GM23338 (cell line): Measurements from ENCODE around the gene MAP3K14. TPM values are rescaled to one million over a fixed set of nuclear protein-coding genes. Genes with fewer than 3 reads are reported as not detected.

ENCODE experiments used
- ATAC-seq: fragments of 200-7000 bp; cut with Tn5 transposase; 3 replicates; pipeline ENCODE4 v1.9.1; 2020
- DNase-seq: peaks from one replicate; pipeline ENCODE4 v3.0.0-alpha.2; 2015; ENCODE audit warnings: low spot score
- H2AFZ ChIP-seq: fragments of 200-600 bp; sonication (generic); 2 replicates; pipeline ENCODE4 v1.8.0; 2016; ENCODE audit warnings: antibody characterized with exemption, mild to moderate bottlenecking, moderate library complexity
- H3F3A ChIP-seq: fragments of 200-600 bp; sonication (generic); replicated peaks from 2 replicates; pipeline ENCODE4 v1.8.0; 2017; ENCODE audit warnings: antibody characterized with exemption, mixed run types, low read depth
- H3K27ac ChIP-seq: fragments of 200-600 bp; sonication (generic); 2 replicates; pipeline ENCODE4 v1.6.1; 2016; ENCODE audit warnings: low read depth
- H3K27me3 ChIP-seq: fragments of 200-600 bp; sonication (generic); 2 replicates; pipeline ENCODE4 v1.8.0; 2016; ENCODE audit warnings: mild to moderate bottlenecking, mixed run types, moderate library complexity; ENCODE audit not compliant: insufficient read depth
- H3K36me3 ChIP-seq: fragments of 200-600 bp; sonication (generic); 2 replicates; pipeline ENCODE4 v1.8.0; 2016; ENCODE audit warnings: mild to moderate bottlenecking; ENCODE audit not compliant: insufficient read depth
- H3K4me1 ChIP-seq: fragments of 200-600 bp; sonication (generic); 2 replicates; pipeline ENCODE4 v1.8.0; 2016; ENCODE audit warnings: mild to moderate bottlenecking, moderate library complexity; ENCODE audit not compliant: insufficient read depth
- H3K4me2 ChIP-seq: fragments of 200-600 bp; sonication (generic); 2 replicates; pipeline ENCODE4 v1.7.1; 2017; ENCODE audit warnings: mixed run types
- H3K4me3 ChIP-seq: fragments of 200-600 bp; sonication (generic); 2 replicates; pipeline ENCODE4 v1.6.1; 2016; ENCODE audit warnings: mixed run types
- H3K79me2 ChIP-seq: fragments of 200-600 bp; sonication (generic); replicated peaks from 2 replicates; pipeline ENCODE4 v1.8.0; 2017; ENCODE audit warnings: mild to moderate bottlenecking; ENCODE audit not compliant: insufficient read depth
- H3K9me2 ChIP-seq: fragments of 200-600 bp; sonication (generic); 2 replicates; pipeline ENCODE4 v1.8.0; 2017; ENCODE audit not compliant: insufficient read depth
- H4K20me1 ChIP-seq: fragments of 200-600 bp; sonication (generic); replicated peaks from 2 replicates; pipeline ENCODE4 v1.8.0; 2017; ENCODE audit warnings: mild to moderate bottlenecking; ENCODE audit not compliant: insufficient read depth
- H3K27ac Mint-ChIP-seq: 2 replicates; pipeline ENCODE4 v1.8.0; 2020; ENCODE audit warnings: inconsistent platforms, mild to moderate bottlenecking, moderate library complexity, mixed read lengths
- H3K27me3 Mint-ChIP-seq: 3 replicates; pipeline ENCODE4 v1.8.0; 2022; ENCODE audit warnings: low read depth, mild to moderate bottlenecking, moderate library complexity, mixed read lengths, inconsistent platforms; ENCODE audit not compliant: insufficient read depth, poor library complexity
- H3K36me3 Mint-ChIP-seq: 3 replicates; pipeline ENCODE4 v1.8.0; 2021; ENCODE audit warnings: low read depth, mild to moderate bottlenecking, inconsistent platforms, moderate library complexity, mixed read lengths
- H3K4me1 Mint-ChIP-seq: 3 replicates; pipeline ENCODE4 v1.8.0; 2020; ENCODE audit warnings: mild to moderate bottlenecking, inconsistent platforms, mixed read lengths
- H3K4me3 Mint-ChIP-seq: 3 replicates; pipeline ENCODE4 v1.8.0; 2021; ENCODE audit warnings: moderate library complexity, mild to moderate bottlenecking, inconsistent platforms, mixed read lengths
- H3K9me3 Mint-ChIP-seq: 3 replicates; pipeline ENCODE4 v1.8.0; 2020; ENCODE audit warnings: moderate library complexity, mild to moderate bottlenecking, inconsistent platforms, mixed read lengths
- CREB1 ChIP-seq: fragments of 250-450 bp; sonication (Bioruptor Pico); IDR thresholded peaks from 2 replicates; pipeline ENCODE4 v1.5.0; 2020; ENCODE audit warnings: low read depth, mild to moderate bottlenecking, moderate library complexity
- EZH2 ChIP-seq: fragments of 200-600 bp; sonication (generic); IDR thresholded peaks from one replicate; pipeline ENCODE4 v1.8.0; 2017; ENCODE audit warnings: antibody characterized with exemption, mild to moderate bottlenecking, low read depth; ENCODE audit not compliant: unreplicated experiment
- EZH2phosphoT487 ChIP-seq: fragments of 200-600 bp; sonication (generic); IDR thresholded peaks from one replicate; pipeline ENCODE4 v1.8.1; 2018; ENCODE audit warnings: antibody characterized with exemption; ENCODE audit not compliant: unreplicated experiment
- JUNB ChIP-seq: IDR thresholded peaks from one replicate; pipeline ENCODE4 v1.6.1; 2016; ENCODE audit warnings: antibody characterized with exemption; ENCODE audit not compliant: unreplicated experiment
- ZNF331 ChIP-seq: fragments of 250-450 bp; sonication (Bioruptor Pico); IDR thresholded peaks from 2 replicates; pipeline ENCODE4 v1.5.0; 2020; ENCODE audit warnings: low read depth, mild to moderate bottlenecking, moderate library complexity
- polyA plus RNA-seq: library from polyadenylated mRNA; unstranded; fragments of >200 nt; fragmentation: Nextera tagmentation; extraction: Ambion mirVana; gene quantifications from 2 replicates; pipeline ENCODE4 v1.2.1, GENCODE V29; 2016
- total RNA-seq: library from RNA; depleted of rRNA; stranded (reverse); fragments of >200 nt; shearing (Covaris generic); gene quantifications from 2 replicates; pipeline ENCODE4 v1.2.3, GENCODE V29; 2014
- TF ChIP-seq, protein P1 (sequence below): fragments of 250-450 bp; sonication (Bioruptor Pico); IDR thresholded peaks from 2 replicates; pipeline ENCODE4 v1.5.0; 2020; ENCODE audit warnings: mild to moderate bottlenecking, moderate library complexity

The MAP3K14 gene
- total and polyA plus RNA-seq, 2 experiments from 2014 or later, result 1.3 to 4.9 TPM

DNA sequence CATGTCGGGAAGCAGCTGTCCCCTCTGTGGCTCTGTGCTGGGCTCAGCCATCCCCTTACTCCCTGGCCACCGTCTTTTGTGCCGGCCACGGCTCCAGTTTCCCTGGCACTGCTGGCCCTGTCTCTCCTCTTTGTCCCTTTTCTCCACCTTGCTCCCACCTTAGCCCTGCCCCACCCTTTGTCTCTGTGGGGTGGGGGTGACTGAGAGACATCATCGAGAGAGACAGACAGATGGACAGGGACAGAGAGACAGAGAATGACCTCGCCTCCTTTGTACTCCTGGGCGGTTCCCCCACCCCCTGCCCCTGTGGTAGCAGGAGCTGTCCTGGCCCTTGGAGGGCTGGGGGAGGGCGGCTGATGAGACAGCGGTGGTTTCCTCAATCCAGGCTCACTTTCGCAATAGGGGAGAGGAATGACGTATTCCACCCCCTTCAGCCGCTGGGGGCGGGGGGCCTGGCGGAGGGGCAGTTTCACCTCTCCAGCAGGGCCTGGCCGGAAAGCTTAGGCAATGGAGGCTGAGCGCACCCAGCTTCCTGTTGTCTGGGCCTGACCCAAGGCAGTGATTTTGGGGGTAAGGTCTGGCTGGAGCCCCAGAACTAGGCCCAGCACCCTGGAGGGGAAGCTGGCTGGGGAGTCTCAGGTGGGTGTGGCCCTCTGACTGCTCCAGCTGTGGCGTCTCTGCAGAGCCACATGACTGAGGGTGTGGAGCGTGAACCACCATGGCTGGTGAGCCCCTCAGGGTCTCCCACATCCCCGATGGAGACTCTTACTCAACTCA is 87.9 kb downstream of the MAP3K14 start:
- H3K9me3 Mint-ChIP-seq, result no peaks in the 10 kb centered on the region; the same call in 2 of the 3 replicates
- peak overlapping the region; percentile 47 for H2AFZ ChIP-seq
- H3K27me3 Mint-ChIP-seq, result peaks cover 17% of the 10 kb centered on the region
- H3K27ac Mint-ChIP-seq, result peak overlapping the region; percentile 40; the same call in 1 of the 2 replicates
- H3K79me2 ChIP-seq, result no peaks in the 10 kb centered on the region
- H3K27ac ChIP-seq, result no peak overlapping the region
- H4K20me1 ChIP-seq, result no peaks in the 10 kb centered on the region
- peaks cover 4% of the 10 kb centered on the region for H3K27me3 ChIP-seq
- ATAC-seq, result peak; percentile 56
- 0 out of 2 replicates have a peak, but pooled peaks cover 2% of the 10 kb centered on the region for H3F3A ChIP-seq
- TF ChIP-seq CREB1 (CRISPR knock-in tag), result peak; percentile 77
- no peak for TF ChIP-seq JUNB
- H3K9me2 ChIP-seq, result no peaks in the 10 kb centered on the region
- peak overlapping the region; percentile 26; the same call in 1 of the 2 replicates for H3K4me2 ChIP-seq
- H3K4me3 ChIP-seq, result no peak overlapping the region
- H3K4me1 ChIP-seq, result peaks cover 27% of the 10 kb centered on the region
- peak; percentile 64 for DNase-seq
- no peaks in the 10 kb centered on the region for H3K36me3 Mint-ChIP-seq
- H3K36me3 ChIP-seq, result no peaks in the 10 kb centered on the region
- peaks cover 40% of the 10 kb centered on the region for H3K4me1 Mint-ChIP-seq
- H3K4me3 Mint-ChIP-seq, result no peak overlapping the region

DNA sequence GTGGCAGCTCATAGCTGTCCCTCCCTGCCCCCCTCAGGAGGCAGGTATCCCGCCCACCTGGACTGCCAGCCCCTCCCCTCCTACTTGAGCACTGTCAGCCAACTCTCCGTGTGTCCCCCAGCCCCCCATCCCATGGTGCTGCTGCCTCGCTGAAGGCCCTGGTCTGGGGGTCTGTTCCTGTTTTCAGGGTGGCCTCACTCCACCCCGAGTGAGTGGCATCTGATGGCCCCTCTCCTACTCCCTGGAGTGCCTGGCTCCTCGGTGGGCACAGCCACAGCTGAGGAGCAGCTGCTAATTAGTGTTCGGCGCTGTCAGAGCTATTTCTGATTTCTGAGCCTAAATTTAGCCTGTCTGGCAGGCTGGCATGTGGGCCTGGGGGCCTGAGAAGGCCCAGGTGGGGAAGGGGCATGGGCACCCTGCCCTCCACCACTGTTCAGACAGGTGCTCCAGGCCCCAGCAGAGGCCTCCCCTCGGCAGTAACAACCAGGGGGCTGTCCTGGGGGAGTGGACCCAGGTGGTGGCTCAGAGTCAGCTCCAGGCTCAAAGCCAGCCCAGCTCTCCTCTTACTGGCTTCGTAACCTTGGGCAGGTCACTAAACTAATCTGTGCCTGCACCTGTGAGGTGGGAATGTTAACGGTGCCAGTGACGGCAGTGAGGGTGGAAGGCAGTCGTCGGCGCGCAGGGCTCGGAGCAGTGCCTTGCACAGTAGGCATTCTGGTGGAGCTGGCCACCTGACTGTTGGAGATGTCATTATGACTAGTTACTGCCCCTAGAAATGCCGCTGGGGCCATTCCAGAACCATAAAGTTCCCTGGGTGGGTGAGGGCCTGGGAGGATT is 88.7 kb downstream of the MAP3K14 start:
- Mint-ChIP-seq H3K4me1 (peaks cover 48% of the 10 kb centered on the region), H3K27me3 (peaks cover 25% of the 10 kb centered on the region), H3K4me3 (no peak overlapping the region), H3K27ac (no peak overlapping the region), H3K36me3 (no peaks in the 10 kb centered on the region), H3K9me3 (no peaks in the 10 kb centered on the region; the same call in 2 of the 3 replicates)
- Histone ChIP-seq H4K20me1 (no peaks in the 10 kb centered on the region), H3K27me3 (peaks cover 12% of the 10 kb centered on the region), H3F3A (0 out of 2 replicates have a peak, but pooled peaks cover 2% of the 10 kb centered on the region), H3K4me3 (no peak overlapping the region), H3K4me2 (no peak overlapping the region), H3K4me1 (peaks cover 30% of the 10 kb centered on the region), H3K79me2 (no peaks in the 10 kb centered on the region), H2AFZ (peak overlapping the region; percentile 47; the same call in 1 of the 2 replicates), H3K36me3 (no peaks in the 10 kb centered on the region), H3K9me2 (no peaks in the 10 kb centered on the region), H3K27ac (no peak overlapping the region)
- peak; percentile 3; the same call in 2 of the 3 replicates for ATAC-seq
- no peak for DNase-seq
- TF ChIP-seq ZNF331, result no peak
- TF ChIP-seq JUNB, result no peak

DNA sequence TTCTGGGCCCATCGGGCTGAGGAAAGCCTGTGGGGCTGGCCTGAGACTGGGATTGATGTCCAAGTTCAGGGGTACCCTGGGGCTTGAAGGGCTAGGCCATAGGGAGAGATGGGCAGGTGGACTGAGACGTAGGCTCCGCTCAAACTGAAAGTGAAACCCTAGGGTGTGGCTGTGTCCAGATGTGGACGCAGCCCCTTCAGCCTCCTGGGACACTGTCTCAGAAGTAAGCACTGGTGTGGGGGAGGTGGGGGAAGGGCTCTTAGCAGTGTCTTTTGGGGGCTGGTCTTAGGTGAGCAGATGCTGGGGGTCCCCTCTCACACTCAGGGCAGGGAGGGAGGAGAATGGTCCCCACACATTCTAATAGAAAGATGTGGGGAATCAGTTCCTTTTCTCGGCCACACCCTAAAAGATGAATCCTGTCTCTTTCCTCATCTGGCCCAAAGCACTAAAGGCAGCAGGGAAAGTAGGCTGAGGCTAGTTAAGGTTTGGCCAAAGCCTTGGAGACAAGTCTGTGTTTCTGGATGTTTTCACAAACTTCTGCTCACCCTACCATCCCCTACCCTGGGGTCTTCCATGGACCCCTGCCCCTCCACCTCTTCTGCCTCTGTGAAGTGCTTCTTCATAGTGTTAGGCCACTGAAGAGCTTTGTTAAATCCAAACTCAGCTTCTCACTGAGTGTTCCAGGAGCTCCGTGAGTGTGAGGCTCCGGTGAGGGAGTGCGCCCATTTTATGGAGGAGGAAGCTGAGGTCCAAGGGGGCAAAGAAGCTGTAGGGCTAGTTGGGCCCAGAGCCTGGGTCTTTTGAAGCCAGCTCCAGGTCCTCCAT is 89.5 kb downstream of the MAP3K14 start:
- ATAC-seq (no peak), DNase-seq (no peak)
- no peaks in the 10 kb centered on the region for H3K36me3 ChIP-seq
- H3K4me3 ChIP-seq, result no peak overlapping the region
- peaks cover 35% of the 10 kb centered on the region for H3K4me1 ChIP-seq
- no peaks in the 10 kb centered on the region for H3K36me3 Mint-ChIP-seq
- H3K27ac Mint-ChIP-seq, result no peak overlapping the region
- H3K27me3 Mint-ChIP-seq, result peaks cover 32% of the 10 kb centered on the region
- H3K4me2 ChIP-seq, result no peak overlapping the region
- H3K27ac ChIP-seq, result no peak overlapping the region
- no peaks in the 10 kb centered on the region for H3K9me2 ChIP-seq
- peaks cover 20% of the 10 kb centered on the region for H3K27me3 ChIP-seq
- H3K4me1 Mint-ChIP-seq, result peaks cover 55% of the 10 kb centered on the region
- H2AFZ ChIP-seq, result no peak overlapping the region
- no peaks in the 10 kb centered on the region for H3K79me2 ChIP-seq
- H3K9me3 Mint-ChIP-seq, result no peaks in the 10 kb centered on the region; the same call in 2 of the 3 replicates
- no peaks in the 10 kb centered on the region for H4K20me1 ChIP-seq
- H3K4me3 Mint-ChIP-seq, result no peak overlapping the region
- H3F3A ChIP-seq, result 0 out of 2 replicates have a peak, but pooled peaks cover 2% of the 10 kb centered on the region
- TF ChIP-seq EZH2phosphoT487 (no peak), EZH2 (no peak), JUNB (no peak)
- TF ChIP-seq, protein P1, sequence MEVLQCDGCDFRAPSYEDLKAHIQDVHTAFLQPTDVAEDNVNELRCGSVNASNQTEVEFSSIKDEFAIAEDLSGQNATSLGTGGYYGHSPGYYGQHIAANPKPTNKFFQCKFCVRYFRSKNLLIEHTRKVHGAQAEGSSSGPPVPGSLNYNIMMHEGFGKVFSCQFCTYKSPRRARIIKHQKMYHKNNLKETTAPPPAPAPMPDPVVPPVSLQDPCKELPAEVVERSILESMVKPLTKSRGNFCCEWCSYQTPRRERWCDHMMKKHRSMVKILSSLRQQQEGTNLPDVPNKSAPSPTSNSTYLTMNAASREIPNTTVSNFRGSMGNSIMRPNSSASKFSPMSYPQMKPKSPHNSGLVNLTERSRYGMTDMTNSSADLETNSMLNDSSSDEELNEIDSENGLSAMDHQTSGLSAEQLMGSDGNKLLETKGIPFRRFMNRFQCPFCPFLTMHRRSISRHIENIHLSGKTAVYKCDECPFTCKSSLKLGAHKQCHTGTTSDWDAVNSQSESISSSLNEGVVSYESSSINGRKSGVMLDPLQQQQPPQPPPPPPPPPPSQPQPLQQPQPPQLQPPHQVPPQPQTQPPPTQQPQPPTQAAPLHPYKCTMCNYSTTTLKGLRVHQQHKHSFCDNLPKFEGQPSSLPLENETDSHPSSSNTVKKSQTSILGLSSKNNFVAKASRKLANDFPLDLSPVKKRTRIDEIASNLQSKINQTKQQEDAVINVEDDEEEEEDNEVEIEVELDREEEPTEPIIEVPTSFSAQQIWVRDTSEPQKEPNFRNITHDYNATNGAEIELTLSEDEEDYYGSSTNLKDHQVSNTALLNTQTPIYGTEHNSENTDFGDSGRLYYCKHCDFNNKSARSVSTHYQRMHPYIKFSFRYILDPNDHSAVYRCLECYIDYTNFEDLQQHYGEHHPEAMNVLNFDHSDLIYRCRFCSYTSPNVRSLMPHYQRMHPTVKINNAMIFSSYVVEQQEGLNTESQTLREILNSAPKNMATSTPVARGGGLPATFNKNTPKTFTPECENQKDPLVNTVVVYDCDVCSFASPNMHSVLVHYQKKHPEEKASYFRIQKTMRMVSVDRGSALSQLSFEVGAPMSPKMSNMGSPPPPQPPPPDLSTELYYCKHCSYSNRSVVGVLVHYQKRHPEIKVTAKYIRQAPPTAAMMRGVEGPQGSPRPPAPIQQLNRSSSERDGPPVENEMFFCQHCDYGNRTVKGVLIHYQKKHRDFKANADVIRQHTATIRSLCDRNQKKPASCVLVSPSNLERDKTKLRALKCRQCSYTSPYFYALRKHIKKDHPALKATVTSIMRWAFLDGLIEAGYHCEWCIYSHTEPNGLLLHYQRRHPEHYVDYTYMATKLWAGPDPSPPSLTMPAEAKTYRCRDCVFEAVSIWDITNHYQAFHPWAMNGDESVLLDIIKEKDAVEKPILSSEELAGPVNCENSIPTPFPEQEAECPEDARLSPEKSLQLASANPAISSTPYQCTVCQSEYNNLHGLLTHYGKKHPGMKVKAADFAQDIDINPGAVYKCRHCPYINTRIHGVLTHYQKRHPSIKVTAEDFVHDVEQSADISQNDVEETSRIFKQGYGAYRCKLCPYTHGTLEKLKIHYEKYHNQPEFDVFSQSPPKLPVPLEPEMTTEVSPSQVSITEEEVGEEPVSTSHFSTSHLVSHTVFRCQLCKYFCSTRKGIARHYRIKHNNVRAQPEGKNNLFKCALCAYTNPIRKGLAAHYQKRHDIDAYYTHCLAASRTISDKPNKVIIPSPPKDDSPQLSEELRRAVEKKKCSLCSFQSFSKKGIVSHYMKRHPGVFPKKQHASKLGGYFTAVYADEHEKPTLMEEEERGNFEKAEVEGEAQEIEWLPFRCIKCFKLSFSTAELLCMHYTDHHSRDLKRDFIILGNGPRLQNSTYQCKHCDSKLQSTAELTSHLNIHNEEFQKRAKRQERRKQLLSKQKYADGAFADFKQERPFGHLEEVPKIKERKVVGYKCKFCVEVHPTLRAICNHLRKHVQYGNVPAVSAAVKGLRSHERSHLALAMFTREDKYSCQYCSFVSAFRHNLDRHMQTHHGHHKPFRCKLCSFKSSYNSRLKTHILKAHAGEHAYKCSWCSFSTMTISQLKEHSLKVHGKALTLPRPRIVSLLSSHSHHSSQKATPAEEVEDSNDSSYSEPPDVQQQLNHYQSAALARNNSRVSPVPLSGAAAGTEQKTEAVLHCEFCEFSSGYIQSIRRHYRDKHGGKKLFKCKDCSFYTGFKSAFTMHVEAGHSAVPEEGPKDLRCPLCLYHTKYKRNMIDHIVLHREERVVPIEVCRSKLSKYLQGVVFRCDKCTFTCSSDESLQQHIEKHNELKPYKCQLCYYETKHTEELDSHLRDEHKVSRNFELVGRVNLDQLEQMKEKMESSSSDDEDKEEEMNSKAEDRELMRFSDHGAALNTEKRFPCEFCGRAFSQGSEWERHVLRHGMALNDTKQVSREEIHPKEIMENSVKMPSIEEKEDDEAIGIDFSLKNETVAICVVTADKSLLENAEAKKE (CRISPR knock-in tag), result no peak
